NCI-H146 (cell line): ENCODE results near the gene BORCS5.

Experiments used
- DNase-seq: peaks from one replicate; lab custom pipeline; 2025; lab: John Stamatoyannopoulos, UW

BORCS5 gene

DNA sequence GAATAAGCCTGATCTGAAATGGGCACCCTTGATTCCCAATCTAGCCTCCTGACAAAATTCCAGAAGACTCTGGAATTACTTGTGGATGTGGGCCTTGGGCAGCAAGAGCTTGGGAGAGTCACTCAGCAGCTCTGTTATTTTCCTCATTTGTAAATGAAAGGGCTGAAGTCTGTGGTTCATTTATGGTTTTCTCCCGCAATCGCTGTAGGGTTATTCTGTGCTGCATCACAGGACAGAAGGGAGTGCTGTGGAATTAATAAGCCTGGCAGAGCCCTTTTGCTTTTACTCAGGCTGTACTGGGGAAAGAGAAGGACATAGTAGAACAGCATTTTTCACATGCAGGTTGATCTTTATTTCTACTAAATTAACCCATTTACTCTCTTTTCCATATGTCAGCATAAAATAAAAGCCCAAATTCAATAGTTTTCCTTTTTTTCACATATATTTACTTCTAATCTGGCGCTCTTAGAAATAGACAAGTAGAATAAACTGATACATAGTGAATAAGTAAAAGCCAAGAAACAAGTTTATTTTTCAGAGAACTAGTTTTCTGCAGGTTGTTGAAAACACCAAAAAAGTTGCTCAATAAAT, 156.6 kb downstream of the BORCS5 start:
- DNase-seq: no peak

DNA sequence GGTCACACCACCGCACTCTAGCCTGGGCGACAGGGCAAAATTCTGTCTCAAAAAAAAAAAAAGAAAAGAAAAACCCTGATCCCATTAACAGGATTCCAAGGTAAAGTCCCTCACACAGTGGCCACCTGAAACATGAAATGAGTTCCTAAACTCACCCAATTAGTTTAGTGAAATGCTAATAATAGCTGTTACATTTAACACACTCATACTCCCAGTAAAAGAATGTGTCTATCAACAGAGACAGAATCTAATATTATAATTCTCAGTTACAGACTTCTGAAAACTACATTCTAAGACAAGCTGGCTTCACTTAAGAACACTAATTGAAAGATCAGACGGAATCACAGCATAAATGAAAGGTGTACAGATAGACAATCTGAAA, 161.6 kb downstream of the BORCS5 start:
- DNase-seq: no peak

GRCh38 chr12:12518919-12519318, 162.0 kb downstream of the BORCS5 start:
- no peak for DNase-seq
